HG03521 (cell line): ENCODE results near the gene PCDHA1.

Source experiments
- ATAC-seq: cut with Tn5 transposase; IDR thresholded peaks from one replicate; pipeline ENCODE4 v1.9.1; 2021; ENCODE audit warnings: mild to moderate bottlenecking, moderate library complexity; ENCODE audit not compliant: unreplicated experiment

The PCDHA1 gene

GRCh38 chr5:141040093-141040770 is 254.3 kb downstream of the PCDHA1 start:
- ATAC-seq: no peak

- no peak for ATAC-seq
Measured at GRCh38 chr5:141040771-141041426, 255.0 kb downstream of the PCDHA1 start.

GRCh38 chr5:141041427-141041785 is 255.5 kb downstream of the PCDHA1 start:
- no peak for ATAC-seq

- ATAC-seq: no peak
Measured at GRCh38 chr5:141042555-141042954, 256.6 kb downstream of the PCDHA1 start.

- no peak for ATAC-seq
Measured at GRCh38 chr5:141050622-141051520, 264.9 kb downstream of the PCDHA1 start, which contains the start of gene PCDHB1. TSS of gene PCDHB1 (plus strand) at chr5:141051374. CDS start at chr5:141051471, 97 bp downstream.

GRCh38 chr5:141051521-141051866 is 265.6 kb downstream of the PCDHA1 start:
- ATAC-seq: no peak
